Astrocyte of the cerebellum (primary cell): ENCODE results near the gene S100A4.

Experiments used
- DNase-seq: peaks from one replicate; pipeline ENCODE4 v3.0.0-alpha.2; 2011; ENCODE audit warnings: low read depth
- H3K4me3 ChIP-seq: 2 replicates; pipeline ENCODE4 v1.5.1; 2011; ENCODE audit warnings: mild to moderate bottlenecking, low read depth, low read length, moderate library complexity
- CTCF ChIP-seq: IDR thresholded peaks from 2 replicates; pipeline ENCODE4 v1.5.1; 2012; ENCODE audit warnings: low read length, low read depth, moderate library complexity, mild to moderate bottlenecking; ENCODE audit errors: missing control alignments
- in situ Hi-C: cut with HindIII; loops from 2 replicates; pipeline ENCODE4 v1.10.0; 2017; ENCODE audit warnings: low sequenced_read_pairs

The S100A4 gene

DNA sequence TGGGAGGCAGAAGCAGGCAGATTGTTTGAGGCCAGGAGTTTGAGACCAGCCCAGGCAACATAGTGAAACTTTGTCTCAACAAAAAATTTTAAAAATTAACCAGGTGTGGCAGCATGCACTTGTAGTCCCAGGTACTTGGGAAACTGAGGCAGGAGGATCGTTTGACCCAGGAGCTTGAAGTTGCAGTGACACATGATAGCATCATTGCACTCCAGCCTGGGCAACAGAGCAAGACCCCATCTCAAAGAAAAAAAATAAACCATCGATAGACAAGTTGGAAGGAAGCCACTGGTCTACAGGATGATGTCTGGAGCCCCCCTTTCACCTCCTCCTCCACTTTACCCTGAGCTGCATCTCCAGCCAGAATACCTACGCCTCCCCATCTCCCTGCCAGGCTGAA, 26.4 kb downstream of the S100A4 start:
- in situ Hi-C loops, result no loop called here
- no peak for TF ChIP-seq CTCF
- DNase-seq, result no peak
- no peak overlapping the region for H3K4me3 ChIP-seq

DNA sequence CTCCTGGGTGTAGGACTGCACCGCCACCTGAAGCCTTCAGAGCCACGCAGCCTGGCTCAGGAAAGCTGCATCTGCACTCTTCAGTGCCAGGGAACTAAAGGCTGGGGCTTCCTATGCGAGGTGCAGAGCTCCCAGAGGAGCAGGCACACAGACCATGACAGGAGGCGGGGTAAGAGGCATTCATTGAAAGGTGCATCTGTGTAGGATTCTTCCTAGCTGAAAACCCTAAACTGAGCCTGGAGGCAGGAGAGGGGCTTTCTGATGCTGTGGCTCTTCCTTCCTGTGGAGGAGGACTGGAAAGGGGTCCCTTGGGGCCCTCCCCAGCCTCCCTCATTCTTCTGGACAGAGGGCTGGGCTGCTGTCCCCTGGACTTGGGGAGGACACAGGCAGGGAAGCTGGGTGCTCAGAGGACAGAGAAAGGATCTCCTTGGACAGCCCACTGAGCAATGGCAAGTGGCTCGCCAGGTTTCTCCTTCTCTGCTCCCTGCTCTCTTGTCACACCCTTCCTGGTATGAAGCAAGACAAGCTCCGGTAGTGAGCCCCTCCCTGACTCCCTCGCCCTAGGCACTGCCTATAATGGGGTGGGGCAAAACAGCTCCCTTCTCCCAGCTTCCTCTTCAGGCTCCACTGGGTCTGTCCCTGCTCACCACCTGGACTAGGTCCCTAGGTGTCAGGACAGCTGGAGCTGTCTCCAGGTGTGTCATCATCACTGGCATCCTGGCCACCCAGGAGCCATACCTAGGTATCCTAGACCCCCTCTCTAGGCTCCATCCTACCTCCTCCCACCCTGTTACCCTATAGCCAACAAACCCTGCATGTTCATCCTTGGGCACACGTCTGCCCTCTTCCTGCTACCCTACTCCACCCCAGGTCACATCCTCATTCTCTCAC, 29.9 kb downstream of the S100A4 start:
- H3K4me3 ChIP-seq, result no peak overlapping the region
- TF ChIP-seq CTCF, result no peak
- in situ Hi-C loops, result no loop called here
- DNase-seq, result no peak

GRCh38 chr1:153513666-153514065, 31.9 kb downstream of the S100A4 start:
- no peak for DNase-seq
- no peak for TF ChIP-seq CTCF
- in situ Hi-C loops, result no loop called here
- H3K4me3 ChIP-seq, result no peak overlapping the region

- DNase-seq, result no peak
- H3K4me3 ChIP-seq, result no peak overlapping the region
- in situ Hi-C loops, result no loop called here
- no peak for TF ChIP-seq CTCF
Measured at GRCh38 chr1:153513023-153513422, 32.6 kb downstream of the S100A4 start.

GRCh38 chr1:153510984-153511410, 34.6 kb downstream of the S100A4 start:
- in situ Hi-C loops, result no loop called here
- no peak overlapping the region for H3K4me3 ChIP-seq
- peak; percentile 94 for TF ChIP-seq CTCF
- peak; percentile 51 for DNase-seq

DNA sequence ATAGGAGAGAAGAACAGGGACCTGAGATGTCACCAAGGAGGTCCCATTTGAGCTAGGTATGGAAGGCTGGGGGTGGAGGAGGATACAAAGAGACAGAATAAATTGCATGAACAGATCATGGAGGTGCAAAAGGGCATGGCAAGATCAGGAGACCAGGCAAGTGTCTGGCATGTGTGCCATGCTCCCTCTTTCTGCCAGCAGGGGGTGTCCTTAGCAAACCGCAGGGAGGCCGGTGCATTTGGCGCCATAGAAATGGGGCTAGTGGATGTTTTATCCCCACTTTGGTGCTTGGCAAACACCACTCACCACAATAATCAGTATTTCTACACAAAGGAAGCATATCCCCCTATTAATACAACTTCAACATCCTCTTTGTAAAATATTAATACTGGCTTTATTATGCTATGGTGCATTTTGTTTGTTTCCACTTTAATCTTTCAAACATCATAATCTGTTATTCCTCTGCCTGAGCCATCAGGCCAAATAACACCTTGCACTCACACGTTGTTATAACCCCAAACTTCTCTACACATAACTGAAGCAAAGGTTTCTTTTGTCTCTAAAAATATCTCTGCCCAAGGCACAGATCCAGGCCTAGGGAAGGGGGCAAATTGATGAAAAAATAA, 35.8 kb downstream of the S100A4 start:
- TF ChIP-seq CTCF, result peak; percentile 60
- no peak overlapping the region for H3K4me3 ChIP-seq
- in situ Hi-C loops, result no loop called here
- no peak for DNase-seq
